Fibroblast of upper back skin (primary cell): ENCODE data around the gene CLCN2.
A peak's percentile ranks its signal among the peaks of the same experiment; 100 is the strongest.

Experiments used
- DNase-seq: peaks from one replicate; pipeline ENCODE4 v3.0.0-alpha.2; 2013

The CLCN2 gene

DNA sequence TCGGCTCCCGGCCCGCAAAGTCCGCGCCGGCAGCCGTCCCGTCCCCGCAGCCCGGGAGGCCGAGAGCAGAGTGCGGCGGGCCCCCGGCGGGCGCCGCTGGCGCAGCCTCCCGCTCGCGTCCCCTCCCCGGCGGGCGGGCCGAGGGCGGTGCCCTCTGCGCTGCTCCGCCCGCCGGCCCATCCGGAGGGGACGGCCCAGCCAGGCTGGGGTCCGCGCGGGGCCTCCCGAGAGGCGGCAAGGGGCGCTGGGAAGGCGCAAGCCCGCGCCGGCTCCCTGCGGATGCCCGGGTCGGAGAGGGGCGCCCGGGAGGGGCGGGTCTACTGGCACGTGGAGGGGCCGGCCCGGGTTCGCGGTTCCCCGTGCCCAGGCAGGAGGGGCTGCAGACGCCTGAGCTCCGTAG is at the start of gene CLCN2, which contains the start of gene POLR2H:
Gene CLCN2 (minus strand): TSS at position 74 of the 400 bp plus-strand sequence. CDS start 126 bp downstream, outside the sequence.
Gene POLR2H (plus strand): TSS at position 179 of the 400 bp plus-strand sequence. CDS start 1,783 bp downstream, outside the sequence.
- DNase-seq = peak; percentile 49

DNA sequence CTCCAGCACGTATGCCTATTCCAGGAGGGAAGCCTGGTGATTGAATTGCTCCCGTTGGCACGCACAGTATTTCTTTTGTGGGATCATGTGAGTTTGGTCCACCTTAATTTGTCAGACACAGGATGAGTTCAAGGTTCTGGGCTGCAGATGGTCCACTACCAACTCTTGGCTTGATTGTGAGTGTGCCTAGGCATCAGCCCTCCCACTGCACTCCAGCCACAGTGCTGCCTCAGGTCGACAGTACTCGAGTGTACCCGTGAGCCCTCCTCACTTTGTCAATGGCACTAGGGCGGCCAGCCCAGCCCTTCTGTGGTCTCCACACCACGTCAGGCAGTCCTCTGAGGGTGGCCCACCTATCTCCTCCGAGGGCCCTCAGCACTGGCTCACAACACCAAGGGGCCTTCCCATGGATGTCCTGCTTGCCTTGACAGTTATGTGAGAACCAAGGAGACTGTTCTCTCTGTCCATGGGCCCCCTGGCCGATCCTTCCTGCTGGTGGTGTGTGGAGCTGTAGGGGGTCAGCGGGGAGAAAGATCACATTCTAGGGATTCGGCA is 48.6 kb upstream of the CLCN2 start:
- DNase-seq = no peak

DNA sequence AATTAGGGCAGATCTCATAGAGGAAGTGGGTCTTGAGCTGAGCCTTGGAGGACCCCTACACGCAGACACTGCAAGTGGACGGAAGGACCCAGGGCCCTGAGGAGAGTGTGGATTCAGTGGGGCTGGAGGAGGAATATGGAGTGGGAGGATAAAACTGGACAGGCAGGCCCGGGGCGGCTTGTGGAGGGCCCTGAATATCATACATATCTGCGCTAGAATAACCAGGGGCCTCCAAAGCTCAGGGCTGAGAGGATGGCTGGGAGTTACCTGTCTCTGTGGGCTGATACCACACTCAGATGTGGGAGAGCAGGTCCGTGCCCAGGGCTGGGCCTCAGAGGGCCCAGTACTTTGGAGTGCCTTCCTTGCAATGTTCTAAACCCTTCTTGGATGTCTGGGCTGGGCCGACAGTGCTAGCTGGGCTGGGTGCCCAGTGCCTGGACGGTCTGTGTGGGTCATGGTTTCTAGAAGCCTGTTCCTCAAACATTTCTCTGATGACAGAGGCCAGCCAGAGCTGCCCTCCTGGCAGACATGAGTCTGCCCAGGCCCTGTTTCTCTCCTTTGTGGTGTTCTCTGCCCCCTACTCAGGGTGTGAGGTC is 48.0 kb upstream of the CLCN2 start:
- no peak for DNase-seq

DNA sequence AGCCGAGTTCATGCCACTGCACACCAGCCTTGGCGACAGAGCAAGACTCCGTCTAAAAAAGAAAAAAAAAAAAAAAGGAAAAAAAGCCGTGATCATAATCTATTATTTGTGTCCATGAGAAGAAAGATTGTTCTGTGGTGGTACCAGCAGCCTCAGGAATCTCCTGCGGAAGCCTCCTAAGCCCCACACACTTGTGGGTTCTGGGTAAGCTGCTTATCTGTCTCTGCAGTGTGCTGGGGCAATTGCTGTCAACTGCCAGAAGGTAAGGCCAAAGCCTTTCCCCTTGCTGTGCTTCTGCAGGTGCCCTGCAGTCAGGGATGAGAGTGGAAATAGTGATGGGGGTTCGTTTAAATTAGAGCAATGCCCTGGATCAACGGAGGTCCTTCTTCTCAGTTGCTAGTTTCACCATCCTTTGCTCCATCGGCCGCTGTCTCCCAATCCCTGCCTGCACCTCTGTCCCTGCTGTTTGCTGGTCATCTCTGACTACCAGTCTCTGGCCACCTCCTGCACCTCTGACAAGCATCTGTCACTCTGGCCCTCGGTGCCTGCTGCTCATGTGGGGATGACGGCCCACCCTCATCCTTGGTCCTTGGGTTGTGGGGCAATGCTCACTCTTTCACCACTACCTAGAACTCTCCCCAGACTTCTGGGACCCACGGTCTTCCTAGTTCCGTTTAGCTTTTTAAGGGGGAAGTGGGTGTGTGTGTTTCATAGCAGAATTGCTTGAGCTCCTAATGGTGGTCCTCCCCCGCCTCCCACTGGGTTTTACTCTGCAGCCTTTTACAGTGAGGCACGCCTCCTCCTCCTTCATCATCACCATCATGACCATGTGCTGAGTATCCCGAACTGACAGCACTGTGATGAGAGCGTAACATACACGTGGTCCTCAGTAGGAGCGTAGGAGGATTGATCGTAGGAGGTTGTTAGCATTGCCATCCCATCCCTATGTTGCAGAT is 43.9 kb upstream of the CLCN2 start:
- no peak for DNase-seq

DNA sequence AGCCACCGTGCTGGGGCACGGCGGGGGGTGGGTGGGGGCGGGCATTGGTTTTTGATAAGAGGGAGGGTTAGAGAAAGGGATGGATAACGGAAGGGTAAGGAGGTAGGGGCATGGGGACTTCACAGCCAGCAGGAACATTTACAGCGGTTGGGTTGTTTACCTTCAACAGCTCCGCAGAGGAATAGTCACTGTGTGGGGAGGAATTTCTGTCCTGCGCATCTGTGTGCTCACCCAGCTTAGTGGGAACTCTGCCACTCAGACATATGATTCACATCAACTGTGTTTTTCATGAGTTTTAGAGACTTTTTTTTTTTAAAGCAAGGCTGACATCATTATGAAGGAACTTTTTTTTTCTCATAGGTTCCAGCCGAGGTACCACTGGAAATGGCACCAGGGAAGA is 38.0 kb upstream of the CLCN2 start:
- DNase-seq = peak; percentile 95

DNA sequence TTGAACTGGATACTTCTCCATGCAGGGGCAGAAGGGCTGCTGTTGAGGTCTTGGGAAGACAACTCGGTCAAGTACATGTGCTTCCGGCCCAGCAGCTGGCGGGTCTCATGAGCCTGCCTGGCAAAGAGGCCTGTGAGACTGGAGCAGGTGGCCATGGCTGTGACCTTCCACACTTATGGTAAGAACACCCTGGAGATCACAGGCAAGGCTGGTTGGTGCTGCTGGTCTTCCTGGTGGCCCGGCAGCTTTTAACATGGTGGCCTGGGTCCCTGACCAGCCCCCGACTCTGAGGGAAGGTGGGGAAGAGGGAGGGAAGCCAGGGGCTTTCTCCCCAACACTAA is 33.9 kb upstream of the CLCN2 start:
- DNase-seq = no peak

DNA sequence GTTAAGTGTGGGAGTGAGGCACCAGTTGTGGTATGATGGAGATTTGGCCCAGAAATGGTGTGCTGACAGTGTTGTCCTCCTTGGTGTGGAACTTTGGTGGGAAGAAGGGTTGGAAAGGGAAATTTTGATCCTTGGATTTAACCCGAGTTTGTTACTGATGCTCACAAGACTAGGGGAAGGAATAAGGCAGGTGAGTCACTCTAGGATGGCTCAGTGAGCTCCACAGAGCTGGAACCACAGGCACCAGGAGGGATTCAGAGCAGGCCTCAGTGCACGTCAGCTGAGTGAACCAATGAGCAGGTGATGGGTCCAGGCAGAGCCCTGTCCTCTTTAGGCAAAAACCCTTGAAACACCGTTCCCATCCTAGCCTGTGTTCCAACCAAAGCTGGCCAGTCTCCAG is 29.9 kb upstream of the CLCN2 start:
- no peak for DNase-seq

DNA sequence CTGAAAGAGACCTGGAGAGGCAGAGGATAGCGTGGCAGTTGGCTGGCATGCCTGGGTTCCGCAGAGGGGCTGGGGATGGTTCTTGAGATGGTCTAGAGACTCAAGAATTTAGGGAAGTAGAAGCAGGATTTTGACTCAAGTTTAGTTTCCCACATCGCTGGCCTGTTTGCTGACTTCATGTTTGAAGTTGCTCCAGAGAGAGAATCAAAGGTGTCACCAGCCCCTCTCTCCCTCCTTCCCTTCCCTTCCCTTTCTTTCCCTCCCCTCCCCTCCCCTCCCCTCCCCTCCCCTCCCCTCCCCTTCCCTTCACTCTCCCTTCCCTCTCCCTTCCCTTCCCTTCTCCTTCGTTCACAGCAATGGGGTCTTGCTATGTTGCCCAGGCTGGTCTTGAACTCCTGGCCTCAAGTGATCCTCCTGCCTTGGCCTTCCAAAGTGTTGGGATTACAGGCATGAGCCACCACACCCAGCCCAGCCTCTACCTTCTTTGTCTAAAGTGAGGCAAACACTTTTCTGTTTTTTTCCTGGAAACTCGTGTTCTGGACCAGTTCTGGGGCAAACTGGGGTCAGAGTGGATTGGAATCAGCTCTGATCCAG is 28.6 kb upstream of the CLCN2 start:
- DNase-seq = no peak

DNA sequence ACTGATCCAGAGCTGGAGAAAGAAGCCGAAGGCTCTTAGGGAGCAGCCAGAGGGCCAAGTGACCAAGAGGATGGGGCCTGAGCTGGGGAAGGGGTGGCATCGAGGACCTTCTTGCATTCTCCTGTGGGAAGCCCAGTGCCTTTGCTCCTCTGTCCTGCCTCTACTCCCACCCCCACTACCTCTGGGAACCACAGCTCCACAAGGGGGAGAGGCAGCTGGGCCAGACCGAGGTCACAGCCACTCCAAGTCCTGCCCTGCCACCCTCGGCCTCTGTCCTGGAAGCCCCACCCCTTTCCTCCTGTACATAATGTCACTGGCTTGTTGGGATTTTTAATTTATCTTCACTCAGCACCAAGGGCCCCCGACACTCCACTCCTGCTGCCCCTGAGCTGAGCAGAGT is 28.0 kb upstream of the CLCN2 start:
- no peak for DNase-seq

DNA sequence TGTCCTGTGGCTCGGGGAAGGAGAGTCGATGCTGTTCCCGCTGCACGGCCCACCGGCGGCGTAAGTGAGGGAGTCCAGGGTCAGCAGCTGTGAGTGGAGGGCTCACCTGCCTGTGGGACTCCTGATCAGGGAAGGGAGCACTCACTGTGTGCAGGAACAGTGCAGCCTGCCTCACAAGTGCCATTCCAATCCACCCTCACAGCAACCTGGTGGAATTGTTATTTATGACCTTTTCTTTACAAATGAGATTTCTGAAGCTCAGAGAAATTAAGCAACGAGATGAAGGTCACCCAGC is 27.5 kb upstream of the CLCN2 start:
- DNase-seq = no peak

DNA sequence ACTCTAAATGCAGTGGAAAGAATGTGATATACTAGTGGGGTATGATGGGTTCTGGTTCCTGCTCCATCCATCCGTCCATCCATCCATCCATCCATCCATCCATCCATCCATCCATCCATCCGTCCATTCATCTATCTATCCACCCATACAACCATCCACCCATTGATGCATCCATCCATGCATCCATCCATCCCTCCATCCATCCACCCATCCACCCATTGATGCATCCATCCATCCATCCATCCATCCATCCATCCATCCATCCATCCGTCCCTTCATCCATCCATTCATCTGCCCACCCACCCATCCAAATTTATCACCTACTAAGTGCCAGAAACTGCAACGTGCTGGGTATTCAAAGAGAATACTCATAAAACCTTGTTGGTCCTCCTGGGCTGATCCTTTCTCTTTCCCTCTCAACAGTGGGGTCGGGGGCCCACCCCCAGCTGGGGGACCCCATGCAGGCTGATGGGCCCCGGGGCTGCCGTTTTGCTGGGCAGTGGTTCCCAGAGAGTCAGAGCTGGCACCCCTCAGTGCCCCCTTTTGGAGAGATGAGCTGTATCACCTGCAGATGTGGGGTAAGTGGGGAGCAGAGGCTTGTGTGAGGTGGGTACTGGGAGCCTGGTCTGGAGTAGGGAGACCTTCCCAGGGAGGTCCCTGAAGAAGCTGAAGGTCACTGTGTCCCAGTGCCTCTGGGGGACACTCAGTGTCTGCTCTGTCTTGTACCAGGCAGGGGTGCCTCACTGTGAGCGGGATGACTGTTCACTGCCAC is 26.9 kb upstream of the CLCN2 start:
- no peak for DNase-seq

DNA sequence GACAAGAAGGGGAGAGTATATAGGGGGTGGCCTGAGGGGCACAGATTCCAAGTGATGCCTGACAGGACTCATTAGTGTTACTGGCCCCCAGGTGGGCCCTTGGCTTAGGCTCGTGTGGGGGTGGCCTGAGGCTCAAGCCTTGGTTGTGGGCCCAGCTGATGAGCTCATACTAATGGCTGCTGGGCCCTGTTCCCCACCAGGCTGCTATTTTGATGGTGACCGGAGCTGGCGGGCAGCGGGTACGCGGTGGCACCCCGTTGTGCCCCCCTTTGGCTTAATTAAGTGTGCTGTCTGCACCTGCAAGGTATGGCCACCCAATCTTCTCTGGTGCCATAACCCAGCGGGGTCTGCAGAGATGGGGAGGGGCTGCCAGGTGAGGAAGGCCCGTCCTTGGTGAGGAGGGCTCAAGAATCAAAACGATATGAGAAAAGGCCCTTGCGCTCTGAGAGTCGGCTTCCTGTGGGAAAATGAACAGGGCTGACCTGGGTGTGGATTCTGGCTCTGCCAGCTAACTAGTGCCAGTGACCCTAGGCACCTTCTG is 25.8 kb upstream of the CLCN2 start:
- no peak for DNase-seq

DNA sequence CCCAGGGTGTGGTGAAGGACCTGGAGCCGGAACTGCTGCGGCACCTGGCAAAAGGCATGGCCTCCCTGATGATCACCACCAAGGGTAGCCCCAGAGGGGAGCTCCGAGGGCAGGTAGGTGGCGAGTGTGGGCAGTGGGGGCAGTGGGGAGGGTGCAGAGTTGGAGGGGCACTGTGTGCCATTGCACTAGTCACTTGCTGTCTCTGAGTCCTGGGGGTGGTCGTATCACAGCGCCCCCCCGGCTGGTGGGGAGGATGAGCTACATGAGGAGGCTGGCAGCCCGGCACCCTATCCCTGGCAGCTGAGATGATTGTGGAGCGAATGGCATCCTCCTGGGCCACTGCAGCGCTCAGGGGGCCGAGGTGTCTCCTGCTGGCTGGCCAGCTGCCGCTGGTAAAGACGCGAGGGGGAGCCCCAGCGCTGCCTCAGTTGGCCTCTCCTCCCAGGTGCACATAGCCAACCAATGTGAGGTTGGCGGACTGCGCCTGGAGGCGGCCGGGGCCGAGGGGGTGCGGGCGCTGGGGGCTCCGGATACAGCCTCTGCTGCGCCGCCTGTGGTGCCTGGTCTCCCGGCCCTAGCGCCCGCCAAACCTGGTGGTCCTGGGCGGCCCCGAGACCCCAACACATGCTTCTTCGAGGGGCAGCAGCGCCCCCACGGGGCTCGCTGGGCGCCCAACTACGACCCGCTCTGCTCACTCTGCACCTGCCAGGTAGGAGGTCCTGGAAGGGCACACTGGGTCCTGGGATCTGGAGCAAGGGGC is 24.8 kb upstream of the CLCN2 start:
- DNase-seq = no peak

DNA sequence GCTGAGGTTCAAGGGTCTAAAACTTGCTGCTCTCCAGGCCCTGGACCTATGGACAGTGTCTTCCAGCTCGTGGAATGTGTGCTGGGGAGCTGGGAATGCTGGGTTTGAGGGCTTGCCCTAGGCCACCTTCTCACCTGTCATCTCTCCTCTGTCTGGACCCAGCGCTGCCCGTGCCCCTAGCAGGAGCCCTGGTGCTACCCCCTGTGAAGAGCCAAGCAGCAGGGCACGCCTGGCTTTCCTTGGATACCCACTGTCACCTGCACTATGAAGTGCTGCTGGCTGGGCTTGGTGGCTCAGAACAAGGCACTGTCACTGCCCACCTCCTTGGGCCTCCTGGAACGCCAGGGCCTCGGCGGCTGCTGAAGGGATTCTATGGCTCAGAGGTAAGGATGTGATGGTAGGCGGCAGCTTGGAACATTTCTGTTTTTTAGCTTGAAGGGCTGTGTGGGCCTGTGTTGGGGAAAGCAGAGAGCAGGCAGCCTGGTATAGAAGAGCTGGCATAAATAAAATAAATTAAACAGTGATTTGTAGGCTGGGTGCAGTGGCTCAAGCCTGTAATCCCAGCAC is 23.5 kb upstream of the CLCN2 start:
- DNase-seq = no peak

DNA sequence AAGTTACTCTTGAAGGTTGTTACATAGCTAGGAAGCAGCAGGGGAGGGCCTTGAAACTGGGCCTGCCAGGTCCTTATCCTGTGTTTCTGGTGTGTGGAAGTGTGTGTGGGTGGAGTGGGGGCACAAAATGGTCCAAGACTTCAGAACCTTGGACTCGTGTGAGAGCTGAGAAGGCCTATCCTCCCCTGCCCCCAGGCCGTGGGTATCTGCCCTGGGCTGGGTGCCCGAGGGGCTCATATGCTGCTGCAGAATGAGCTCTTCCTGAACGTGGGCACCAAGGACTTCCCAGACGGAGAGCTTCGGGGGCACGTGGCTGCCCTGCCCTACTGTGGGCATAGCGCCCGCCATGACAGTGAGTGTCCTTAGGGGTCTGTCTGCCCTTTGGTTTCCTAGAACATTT is 22.9 kb upstream of the CLCN2 start:
- DNase-seq = no peak

DNA sequence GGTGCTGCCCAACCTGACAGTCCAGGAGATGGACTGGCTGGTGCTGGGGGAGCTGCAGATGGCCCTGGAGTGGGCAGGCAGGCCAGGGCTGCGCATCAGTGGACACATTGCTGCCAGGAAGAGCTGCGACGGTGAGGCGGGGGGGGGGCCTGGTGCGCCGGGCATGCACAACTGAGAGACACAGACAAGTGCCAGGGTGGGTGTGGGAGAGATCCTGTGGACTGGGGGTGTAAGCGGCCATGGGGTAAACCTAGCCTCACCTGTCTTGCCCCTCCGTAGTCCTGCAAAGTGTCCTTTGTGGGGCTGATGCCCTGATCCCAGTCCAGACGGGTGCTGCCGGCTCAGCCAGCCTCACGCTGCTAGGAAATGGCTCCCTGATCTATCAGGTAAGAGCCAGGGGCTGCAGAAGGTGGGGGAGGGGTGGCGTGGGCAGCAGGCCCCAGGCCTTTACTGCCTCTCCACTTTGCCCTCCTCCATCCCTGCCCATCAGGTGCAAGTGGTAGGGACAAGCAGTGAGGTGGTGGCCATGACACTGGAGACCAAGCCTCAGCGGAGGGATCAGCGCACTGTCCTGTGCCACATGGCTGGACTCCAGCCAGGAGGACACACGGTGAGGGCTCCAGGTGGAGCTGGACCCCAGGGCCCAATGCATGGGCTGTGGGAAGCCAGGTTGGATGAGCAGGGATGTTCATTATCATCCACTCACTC is 21.8 kb upstream of the CLCN2 start:
- DNase-seq = no peak

DNA sequence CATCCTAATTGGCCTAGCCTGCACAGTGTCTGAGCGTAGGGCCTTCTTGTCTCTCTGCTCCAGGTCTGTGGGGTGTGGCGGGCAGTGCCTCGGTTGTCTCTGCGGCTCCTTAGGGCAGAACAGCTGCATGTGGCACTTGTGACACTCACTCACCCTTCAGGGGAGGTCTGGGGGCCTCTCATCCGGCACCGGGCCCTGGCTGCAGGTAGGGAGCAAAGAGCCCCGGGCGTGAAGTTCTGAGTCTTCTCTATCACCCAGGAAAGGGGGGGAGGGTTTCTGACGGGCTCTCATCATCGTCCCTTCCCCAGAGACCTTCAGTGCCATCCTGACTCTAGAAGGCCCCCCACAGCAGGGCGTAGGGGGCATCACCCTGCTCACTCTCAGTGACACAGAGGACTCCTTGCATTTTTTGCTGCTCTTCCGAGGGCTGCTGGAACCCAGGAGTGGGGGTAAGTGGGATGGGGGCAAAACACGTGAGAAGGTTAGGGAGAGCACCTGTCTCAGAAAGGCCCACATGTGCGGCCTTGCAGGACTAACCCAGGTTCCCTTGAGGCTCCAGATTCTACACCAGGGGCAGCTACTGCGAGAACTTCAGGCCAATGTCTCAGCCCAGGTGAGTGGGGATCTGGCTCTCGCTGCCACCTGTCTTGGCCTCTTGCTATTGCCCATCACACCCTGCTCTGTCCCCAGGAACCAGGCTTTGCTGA is 21.1 kb upstream of the CLCN2 start:
- DNase-seq = no peak

DNA sequence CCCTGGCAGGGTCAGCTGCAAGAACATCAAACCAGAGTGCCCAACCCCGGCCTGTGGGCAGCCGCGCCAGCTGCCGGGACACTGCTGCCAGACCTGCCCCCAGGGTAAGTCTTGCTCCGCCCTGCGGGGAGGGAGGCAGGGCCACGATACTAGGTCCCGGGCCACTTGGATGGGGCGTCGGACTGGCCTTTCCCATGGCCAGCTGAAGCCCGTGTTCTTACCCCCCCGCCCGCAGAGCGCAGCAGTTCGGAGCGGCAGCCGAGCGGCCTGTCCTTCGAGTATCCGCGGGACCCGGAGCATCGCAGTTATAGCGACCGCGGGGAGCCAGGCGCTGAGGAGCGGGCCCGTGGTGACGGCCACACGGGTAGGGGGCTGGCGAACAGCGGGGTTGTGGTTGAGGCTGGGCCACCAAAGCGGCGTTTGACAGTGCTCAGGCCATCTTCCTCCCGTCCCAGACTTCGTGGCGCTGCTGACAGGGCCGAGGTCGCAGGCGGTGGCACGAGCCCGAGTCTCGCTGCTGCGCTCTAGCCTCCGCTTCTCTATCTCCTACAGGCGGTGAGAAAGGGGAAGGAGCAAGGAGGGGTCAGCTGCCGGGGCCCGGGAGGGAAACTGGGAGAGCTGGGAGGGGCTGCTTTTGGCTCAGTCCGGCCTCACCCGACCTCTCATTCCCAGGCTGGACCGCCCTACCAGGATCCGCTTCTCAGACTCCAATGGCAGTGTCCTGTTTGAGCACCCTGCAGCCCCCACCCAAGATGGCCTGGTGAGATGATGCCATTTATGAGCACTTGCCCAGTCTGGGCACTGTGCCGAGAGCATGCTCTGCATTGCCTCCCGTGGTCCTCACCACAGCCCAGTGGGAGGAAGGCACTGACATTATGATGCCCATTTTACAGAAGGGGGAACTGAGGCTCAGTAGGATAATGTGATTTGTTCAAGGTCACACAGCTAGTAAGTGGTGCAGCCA is 20.1 kb upstream of the CLCN2 start:
- no peak for DNase-seq

DNA sequence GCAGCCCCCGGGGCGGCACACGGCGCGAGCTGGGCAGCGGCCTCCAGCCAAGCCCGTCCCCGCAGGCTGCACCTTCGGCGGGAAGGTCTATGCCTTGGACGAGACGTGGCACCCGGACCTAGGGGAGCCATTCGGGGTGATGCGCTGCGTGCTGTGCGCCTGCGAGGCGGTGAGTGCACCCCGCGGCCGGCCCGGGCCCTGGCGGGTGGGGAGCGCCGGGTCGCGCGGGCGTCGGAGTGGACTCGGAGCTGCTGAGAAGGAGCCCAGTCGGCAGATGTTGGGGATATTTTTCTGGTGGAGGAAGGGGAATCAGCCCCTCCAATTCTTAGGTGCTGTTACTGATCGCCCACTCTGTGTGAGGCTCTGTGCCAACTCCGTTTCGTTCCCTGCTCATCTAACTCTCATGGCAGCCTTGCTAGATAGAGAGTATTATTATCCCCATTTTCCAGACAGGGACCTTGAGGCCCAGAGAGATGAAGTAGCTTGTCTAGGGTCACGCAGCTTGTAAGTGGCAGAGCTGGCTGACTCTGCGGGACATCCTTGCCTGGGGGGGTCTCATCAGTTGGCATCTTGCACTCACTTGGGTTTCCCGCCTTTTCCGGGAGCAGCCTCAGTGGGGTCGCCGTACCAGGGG is 19.3 kb upstream of the CLCN2 start:
- no peak for DNase-seq
